SK-N-SH (cell line): ENCODE data around the gene INSYN2B. TPM values are rescaled to one million over a fixed set of nuclear protein-coding genes. Genes with fewer than 3 reads are reported as not detected.
A peak's percentile ranks its signal among the peaks of the same experiment; 100 is the strongest.

ENCODE experiments used
- CTCF ChIA-PET: fragments of 300-600, 350-600 bp; formaldehyde crosslinking; extraction: SDS; loops from one replicate; lab custom pipeline; 2021; lab: Yijun Ruan, JAX
- POLR2A ChIA-PET: fragments of 350-600 bp; sonication (Branson Sonifier 250); formaldehyde crosslinking; extraction: SDS; loops from one replicate; lab custom pipeline; 2020; ENCODE audit warnings: antibody characterized with exemption, inconsistent platforms; lab: Yijun Ruan, JAX
- DNase-seq: peaks from one replicate; pipeline ENCODE4 v3.0.0; 2012
- H2AFZ ChIP-seq: fragments of 200-600 bp; sonication (generic); 2 replicates; pipeline ENCODE4 v1.8.1; 2016; ENCODE audit warnings: antibody characterized with exemption, mild to moderate bottlenecking, low read depth
- H3F3A ChIP-seq: fragments of 200-600 bp; sonication (generic); replicated peaks from 2 replicates; pipeline ENCODE3; 2016; ENCODE audit warnings: antibody characterized with exemption, mild to moderate bottlenecking; ENCODE audit not compliant: insufficient read depth
- H3K27ac ChIP-seq, 2 experiments: fragments of 200-500 bp in 1 of 2; fragments of 200-600 bp in 1 of 2; sonication (Bioruptor generic) in 1 of 2; sonication (generic), shearing (Covaris generic) in 1 of 2; 2 replicates each; pipeline versions ENCODE4 v1.5.1 to v1.6.1; 2014 to 2016; ENCODE audit warnings: low read depth in 2 of 2, inconsistent platforms in 1 of 2, low read length in 1 of 2, mild to moderate bottlenecking in 1 of 2, mixed read lengths in 1 of 2
- H3K27me3 ChIP-seq: fragments of 200-600 bp; sonication (generic), shearing (Covaris generic); 2 replicates; pipeline ENCODE4 v1.6.1; 2016; ENCODE audit warnings: mixed run types; ENCODE audit not compliant: insufficient read depth
- H3K36me3 ChIP-seq, 2 experiments: fragments of 200-500 bp in 1 of 2; fragments of 200-600 bp in 1 of 2; sonication (Bioruptor generic) in 1 of 2; sonication (generic) in 1 of 2; replicated peaks in 1 of 2; 2 replicates each; pipeline versions ENCODE3 to v1.5.1; 2014 to 2016; ENCODE audit warnings: low read length in 1 of 2, mild to moderate bottlenecking in 1 of 2; ENCODE audit not compliant: insufficient read depth in 2 of 2, control insufficient read depth in 1 of 2
- H3K4me1 ChIP-seq, 2 experiments: fragments of 200-500 bp in 1 of 2; fragments of 200-600 bp in 1 of 2; sonication (Bioruptor generic) in 1 of 2; sonication (generic), shearing (Covaris generic) in 1 of 2; 2 replicates each; pipeline versions ENCODE4 v1.5.1 to v1.6.1; 2014 to 2016; ENCODE audit warnings: low read depth in 1 of 2, low read length in 1 of 2, mixed run types in 1 of 2; ENCODE audit not compliant: insufficient read depth in 2 of 2, control insufficient read depth in 1 of 2
- H3K4me2 ChIP-seq: fragments of 200-600 bp; sonication (generic), shearing (Covaris generic); 2 replicates; pipeline ENCODE4 v1.6.1; 2017; ENCODE audit warnings: mixed run types
- H3K4me3 ChIP-seq, 2 experiments: fragments of 200-500 bp in 1 of 2; fragments of 200-600 bp in 1 of 2; sonication (Bioruptor generic) in 1 of 2; sonication (generic), shearing (Covaris generic) in 1 of 2; 2 replicates each; pipeline versions ENCODE4 v1.5.1 to v1.8.1; 2014 to 2016; ENCODE audit warnings: low read depth in 2 of 2, inconsistent platforms in 1 of 2, low read length in 1 of 2, mild to moderate bottlenecking in 1 of 2, mixed read lengths in 1 of 2, moderate library complexity in 1 of 2
- H3K79me2 ChIP-seq: fragments of 200-600 bp; sonication (generic); 2 replicates; pipeline ENCODE4 v1.8.1; 2017; ENCODE audit warnings: mild to moderate bottlenecking; ENCODE audit not compliant: insufficient read depth
- H3K9ac ChIP-seq: fragments of 200-600 bp; sonication (generic); 2 replicates; pipeline ENCODE4 v1.6.1; 2017; ENCODE audit warnings: mixed run types
- H3K9me2 ChIP-seq: fragments of 200-600 bp; sonication (generic); 2 replicates; pipeline ENCODE4 v1.6.1; 2017; ENCODE audit warnings: mixed run types
- H3K9me3 ChIP-seq: fragments of 200-600 bp; sonication (generic); 2 replicates; pipeline ENCODE4 v1.6.1; 2017; ENCODE audit warnings: mixed run types, mild to moderate bottlenecking, moderate library complexity
- H4K20me1 ChIP-seq: fragments of 200-600 bp; sonication (generic); 2 replicates; pipeline ENCODE4 v1.6.1; 2017; ENCODE audit warnings: mild to moderate bottlenecking, mixed run types; ENCODE audit not compliant: insufficient read depth
- CHD2 ChIP-seq: fragments of 150-350 bp; IDR thresholded peaks from 2 replicates; pipeline ENCODE4 v1.6.1; 2018; ENCODE audit warnings: low read length; ENCODE audit not compliant: partially characterized antibody
- CTCF ChIP-seq: fragments of 200-600 bp; sonication (generic); IDR thresholded peaks from 2 replicates; pipeline ENCODE4 v1.6.1; 2017; ENCODE audit warnings: antibody characterized with exemption, mild to moderate bottlenecking, moderate library complexity
- FOXJ3 ChIP-seq: sonication (generic); formaldehyde crosslinking; IDR thresholded peaks from 2 replicates; pipeline ENCODE4 v1.5.1; 2020; ENCODE audit warnings: mild to moderate bottlenecking, missing genetic modification reagents
- FOXM1 ChIP-seq: IDR thresholded peaks from 2 replicates; pipeline ENCODE4 v1.4.0; 2012; ENCODE audit warnings: low read depth, mild to moderate bottlenecking
- GABPA ChIP-seq: IDR thresholded peaks from 2 replicates; pipeline ENCODE4 v1.4.0; 2012; ENCODE audit warnings: low read depth, mild to moderate bottlenecking
- GATA2 ChIP-seq: sonication (generic); formaldehyde crosslinking; IDR thresholded peaks from 2 replicates; pipeline ENCODE4 v1.5.0; 2020; ENCODE audit warnings: mild to moderate bottlenecking, missing genetic modification reagents
- JUND ChIP-seq: IDR thresholded peaks from 2 replicates; pipeline ENCODE4 v1.4.0; 2012
- MAX ChIP-seq: IDR thresholded peaks from 2 replicates; pipeline ENCODE4 v1.4.0; 2012; ENCODE audit warnings: low read depth
- MEF2A ChIP-seq: IDR thresholded peaks from 2 replicates; pipeline ENCODE4 v1.4.0; 2012; ENCODE audit warnings: low read depth, borderline replicate concordance
- NFIC ChIP-seq: IDR thresholded peaks from 2 replicates; pipeline ENCODE4 v1.4.0; 2012; ENCODE audit warnings: borderline replicate concordance
- NRF1 ChIP-seq: IDR thresholded peaks from 2 replicates; pipeline ENCODE4 v1.6.1; 2012; ENCODE audit warnings: low read depth, mild to moderate bottlenecking, low read length
- PBX3 ChIP-seq: IDR thresholded peaks from 2 replicates; pipeline ENCODE4; 2012
- RCOR1 ChIP-seq: fragments of 150-350 bp; IDR thresholded peaks from 2 replicates; pipeline ENCODE4 v1.6.1; 2017; ENCODE audit warnings: antibody characterized with exemption, low read length
- REST ChIP-seq: IDR thresholded peaks from 2 replicates; pipeline ENCODE4 v1.6.1; 2012; ENCODE audit warnings: mild to moderate bottlenecking, low read depth, low read length, moderate library complexity
- TAF1 ChIP-seq: IDR thresholded peaks from 2 replicates; pipeline ENCODE4 v1.6.1; 2012; ENCODE audit warnings: low read depth, mild to moderate bottlenecking, low read length, moderate library complexity, borderline replicate concordance
- TEAD4 ChIP-seq: IDR thresholded peaks from 2 replicates; pipeline ENCODE4 v1.4.0; 2012; ENCODE audit warnings: mild to moderate bottlenecking, borderline replicate concordance; ENCODE audit not compliant: insufficient read depth
- WGBS: methylation state at CpG from one replicate; pipeline ENCODE4 v1.1.6; 2017; ENCODE audit warnings: low lambda C conversion rate; 5-methylcytosine and 5-hydroxymethylcytosine counted together
- polyA plus RNA-seq, 3 experiments: library from polyadenylated mRNA; depleted of rRNA; stranded (reverse); fragments of >200 nt; gene quantifications; 2 replicates each; pipeline ENCODE4 v1.2.3, GENCODE V29; 2012

INSYN2B gene
- polyA plus RNA-seq, 1 of the 3 experiments (the other 2 are of a cell fraction): 9.2 TPM

GRCh38 chr5:169840405-169840804, 139.9 kb downstream of the INSYN2B start:
- TF ChIP-seq TAF1 (no peak), NRF1 (no peak), REST (no peak), MAX (no peak), JUND (no peak), PBX3 (no peak), NFIC (no peak)
- TF ChIP-seq, all 33 proteins: peak for 0

GRCh38 chr5:169838688-169839087, 141.6 kb downstream of the INSYN2B start:
- H3K27me3 ChIP-seq: no peaks in the 10 kb centered on the region
- POLR2A ChIA-PET: no interaction called here
- H3K9me3 ChIP-seq: no peaks in the 10 kb centered on the region
- H3K27ac ChIP-seq: peak overlapping the region in 1 of 2 experiments; percentile 14; a peak in 1 of 4 replicates
- H3K9ac ChIP-seq: no peak overlapping the region
- no peaks in the 10 kb centered on the region for H3F3A ChIP-seq
- WGBS: 98% methylated on average over 3 of the region's 3 CpGs
- H2AFZ ChIP-seq: no peak overlapping the region
- H3K36me3 ChIP-seq: peaks cover 0 to 2% of the 10 kb centered on the region in 2 experiments
- CTCF ChIA-PET: interaction anchor here (0.7 kb wide), 1 partner anchor 12 kb away, joined by 3 read pairs; no protein-coding TSS in a partner anchor
- DNase-seq: no peak
- no peaks in the 10 kb centered on the region for H3K79me2 ChIP-seq
- H3K4me2 ChIP-seq: no peak overlapping the region
- H3K4me1 ChIP-seq: no peaks in the 10 kb centered on the region; a peak in 1 of 4 replicates
- no peak overlapping the region for H3K4me3 ChIP-seq
- no peaks in the 10 kb centered on the region for H4K20me1 ChIP-seq
- H3K9me2 ChIP-seq: no peaks in the 10 kb centered on the region
- TF ChIP-seq CHD2 (no peak), TEAD4 (no peak), MEF2A (no peak), NRF1 (no peak), FOXJ3 (no peak), JUND (no peak), FOXM1 (no peak), REST (no peak), RCOR1 (no peak), NFIC (no peak), CTCF (no peak), GATA2 (CRISPR knock-in tag) (no peak), GABPA (no peak)

More at GRCh38 chr5:169840405-169840804, 139.9 kb downstream of the INSYN2B start:
- no peak overlapping the region for H3K4me3 ChIP-seq
- no peaks in the 10 kb centered on the region for H3K27me3 ChIP-seq
- H3K4me1 ChIP-seq: no peaks in the 10 kb centered on the region; a peak in 1 of 4 replicates
- ChIA-PET POLR2A (no interaction called here), CTCF (interaction anchor here (0.8 kb wide), 1 partner anchor 139 kb away, joined by 3 read pairs; no protein-coding TSS in a partner anchor)
- H3K36me3 ChIP-seq: peaks cover 0 to 6% of the 10 kb centered on the region in 2 experiments
- no peak overlapping the region for H3K27ac ChIP-seq
- H3K9ac ChIP-seq: no peak overlapping the region
- WGBS: 86% methylated on average over 2 of the region's 3 CpGs
- H4K20me1 ChIP-seq: no peaks in the 10 kb centered on the region
- H3K79me2 ChIP-seq: no peaks in the 10 kb centered on the region
- no peaks in the 10 kb centered on the region for H3K9me3 ChIP-seq
- no peak overlapping the region for H3K4me2 ChIP-seq
- no peaks in the 10 kb centered on the region for H3F3A ChIP-seq
- H2AFZ ChIP-seq: no peak overlapping the region
- no peak for DNase-seq
- no peaks in the 10 kb centered on the region for H3K9me2 ChIP-seq
